IMR-90 (cell line): ENCODE measurements around the gene PRUNE2. TPM values are rescaled to one million over a fixed set of nuclear protein-coding genes. Genes with fewer than 3 reads are reported as not detected.

Source experiments
- ATAC-seq: fragments of 200-7000 bp; cut with Tn5 transposase; 2 replicates; pipeline ENCODE4 v1.9.1; 2020; ENCODE audit warnings: low read depth, mild to moderate bottlenecking, moderate library complexity
- BruUV-seq: library from RNA; stranded (reverse); fragments of 400-500 nt; replicated peaks from 2 replicates; lab custom pipeline; 2021; lab: Mats Ljungman, UMichigan
- CTCF ChIA-PET: fragments of 300-600 bp; formaldehyde crosslinking; extraction: SDS; loops from one replicate; lab custom pipeline; 2021; ENCODE audit warnings: antibody characterized with exemption; lab: Yijun Ruan, JAX
- POLR2A ChIA-PET: fragments of 300-600 bp; sonication (Branson Sonifier 250); formaldehyde crosslinking; loops from one replicate; lab custom pipeline; 2022; ENCODE audit warnings: antibody characterized with exemption; ENCODE audit not compliant: unreplicated experiment; lab: Charles Lee
- DNase-seq: peaks from one replicate; pipeline ENCODE4 v3.0.0; 2013
- H2AFZ ChIP-seq: replicated peaks from 2 replicates; pipeline ENCODE3; 2013; ENCODE audit warnings: low read length, mild to moderate bottlenecking; ENCODE audit not compliant: poor library complexity
- H2AK5ac ChIP-seq: 2 replicates; pipeline ENCODE4 v1.6.1; 2013; ENCODE audit warnings: low read depth, low read length, inconsistent platforms
- H2AK9ac ChIP-seq: replicated peaks from 2 replicates; pipeline ENCODE3; 2013; ENCODE audit warnings: mild to moderate bottlenecking, low read depth, low read length, moderate library complexity; ENCODE audit not compliant: poor library complexity
- H2BK120ac ChIP-seq: 2 replicates; pipeline ENCODE4 v1.6.1; 2013; ENCODE audit warnings: low read depth, low read length, inconsistent platforms
- H2BK15ac ChIP-seq: 3 replicates; pipeline ENCODE4 v1.6.1; 2013; ENCODE audit warnings: low read depth, low read length, inconsistent platforms
- H2BK20ac ChIP-seq: 2 replicates; pipeline ENCODE4 v1.6.1; 2013; ENCODE audit warnings: low read depth, mild to moderate bottlenecking, inconsistent platforms, low read length, moderate library complexity
- H2BK5ac ChIP-seq: 2 replicates; pipeline ENCODE4 v1.6.1; 2013; ENCODE audit warnings: mild to moderate bottlenecking, low read depth, low read length, inconsistent platforms; ENCODE audit not compliant: poor library complexity, severe bottlenecking
- H3K14ac ChIP-seq: replicated peaks from 2 replicates; pipeline ENCODE4 v1.6.1; 2013; ENCODE audit warnings: low read depth, low read length, inconsistent platforms
- H3K18ac ChIP-seq: 2 replicates; pipeline ENCODE4 v1.6.1; 2013; ENCODE audit warnings: low read depth, low read length, control low read depth
- H3K23ac ChIP-seq: 2 replicates; pipeline ENCODE4 v1.6.1; 2013; ENCODE audit warnings: low read depth, low read length, inconsistent platforms
- H3K27ac ChIP-seq: 2 replicates; pipeline ENCODE4 v1.5.1; 2013; ENCODE audit warnings: mild to moderate bottlenecking, control low read depth, low read length; ENCODE audit not compliant: insufficient read depth
- H3K27me3 ChIP-seq: 2 replicates; pipeline ENCODE4 v1.6.1; 2013; ENCODE audit warnings: low read length; ENCODE audit not compliant: control insufficient read depth, insufficient read depth
- H3K36me3 ChIP-seq: 2 replicates; pipeline ENCODE4 v1.6.1; 2013; ENCODE audit warnings: low read length, mixed read lengths; ENCODE audit not compliant: control insufficient read depth, insufficient read depth
- H3K4ac ChIP-seq: 2 replicates; pipeline ENCODE4 v1.6.1; 2013; ENCODE audit warnings: low read depth, low read length, inconsistent platforms
- H3K4me1 ChIP-seq: 2 replicates; pipeline ENCODE4 v1.6.1; 2013; ENCODE audit warnings: low read length, mixed read lengths; ENCODE audit not compliant: control insufficient read depth, insufficient read depth
- H3K4me2 ChIP-seq: 2 replicates; pipeline ENCODE4 v1.6.1; 2013; ENCODE audit warnings: low read depth, mild to moderate bottlenecking, control low read depth, low read length, moderate library complexity
- H3K4me3 ChIP-seq: 2 replicates; pipeline ENCODE4 v1.5.1; 2013; ENCODE audit warnings: low read depth, mild to moderate bottlenecking, control low read depth, low read length, moderate library complexity; ENCODE audit not compliant: insufficient read depth
- H3K56ac ChIP-seq: 2 replicates; pipeline ENCODE4 v1.6.1; 2013; ENCODE audit warnings: low read length, inconsistent platforms; ENCODE audit not compliant: insufficient read depth; ENCODE audit errors: extremely low read depth
- H3K79me1 ChIP-seq, 2 experiments: 2 replicates each; pipeline ENCODE4 v1.6.1; 2013; ENCODE audit warnings: low read length in 2 of 2, inconsistent platforms in 1 of 2, low read depth in 1 of 2
- H3K9ac ChIP-seq: 2 replicates; pipeline ENCODE4 v1.6.1; 2013; ENCODE audit warnings: low read depth, low read length, control low read depth
- H3K9me1 ChIP-seq: 2 replicates; pipeline ENCODE4 v1.6.1; 2013; ENCODE audit warnings: low read length, inconsistent platforms; ENCODE audit not compliant: insufficient read depth
- H3K9me3 ChIP-seq: 2 replicates; pipeline ENCODE4 v1.6.1; 2013; ENCODE audit warnings: low read length; ENCODE audit not compliant: control insufficient read depth, insufficient read depth
- H4K20me1 ChIP-seq: 2 replicates; pipeline ENCODE4 v1.6.1; 2013; ENCODE audit warnings: low read length, inconsistent platforms; ENCODE audit not compliant: insufficient read depth
- H4K5ac ChIP-seq: 2 replicates; pipeline ENCODE4 v1.6.1; 2013; ENCODE audit warnings: mild to moderate bottlenecking, low read depth, low read length, control low read depth
- H4K8ac ChIP-seq, 2 experiments: 2 replicates each; pipeline ENCODE4 v1.6.1; 2013; ENCODE audit warnings: low read depth in 2 of 2, low read length in 2 of 2, control low read depth in 1 of 2, inconsistent platforms in 1 of 2
- H4K91ac ChIP-seq: 2 replicates; pipeline ENCODE4 v1.6.1; 2013; ENCODE audit warnings: low read depth, low read length, inconsistent platforms; ENCODE audit not compliant: insufficient read depth
- CEBPB ChIP-seq: IDR thresholded peaks from 2 replicates; pipeline ENCODE4 v1.6.1; 2012; ENCODE audit warnings: low read depth, low read length, improper control_type of control experiment
- FOS ChIP-seq: fragments of 150-350 bp; IDR thresholded peaks from 2 replicates; pipeline ENCODE4 v1.6.1; 2016; ENCODE audit warnings: low read depth, low read length
- RCOR1 ChIP-seq: IDR thresholded peaks from 2 replicates; pipeline ENCODE4 v1.6.1; 2012; ENCODE audit warnings: mild to moderate bottlenecking, low read length, improper control_type of control experiment; ENCODE audit not compliant: insufficient replicate concordance
- WGBS, 2 experiments: methylation state at CpG; one replicate each; pipeline versions ENCODE4 v1.1.5 to v1.1.7; 2013; ENCODE audit warnings: missing lambda C conversion rate in 2 of 2; ENCODE audit not compliant: insufficient read length in 1 of 2; ENCODE audit errors: extremely low coverage in 2 of 2; 5-methylcytosine and 5-hydroxymethylcytosine counted together
- dilution Hi-C: fragments of 300-500 bp; cut with HindIII; formaldehyde crosslinking; loops from one replicate; pipeline ENCODE4 v1.14.3; 2018; ENCODE audit warnings: low sequenced_read_pairs; ENCODE audit not compliant: unreplicated experiment
- in situ Hi-C: fragments of 300-500 bp; cut with MboI; formaldehyde crosslinking; loops from 3 replicates; pipeline ENCODE4 v1.14.3; 2019; ENCODE audit warnings: low sequenced_read_pairs, inconsistent platforms, mixed read lengths
- intact Hi-C: fragments of 100-400 bp; cut with micrococcal nuclease; formaldehyde crosslinking; loops from 2 replicates; pipeline ENCODE4 v1.10.0; 2022
- polyA plus RNA-seq, 3 experiments: library from polyadenylated mRNA; depleted of rRNA; stranded (reverse); fragments of >200 nt; gene quantifications; 2 replicates each; pipeline ENCODE4 v1.2.3, GENCODE V29; 2012; ENCODE audit warnings: low replicate concordance in 1 of 3
- total RNA-seq: library from RNA; depleted of rRNA; stranded (reverse); fragments of >200 nt; gene quantifications from 2 replicates; pipeline ENCODE4 v1.2.3, GENCODE V29; 2012
- TF ChIP-seq, protein P1 (sequence below): fragments of 150-350 bp; IDR thresholded peaks from 2 replicates; pipeline ENCODE4 v1.6.1; 2017; ENCODE audit warnings: mild to moderate bottlenecking, antibody characterized with exemption, low read length, low read depth

PRUNE2 gene
- total and polyA plus RNA-seq, 2 of the 4 experiments (the other 2 are of a cell fraction): 0.70 to 1.6 TPM

GRCh38 chr9:76817489-76817888 lies 88.4 kb downstream of the PRUNE2 start:
- peak overlapping the region; percentile 20; the same call in 1 of the 2 replicates for H3K27ac ChIP-seq
- no peaks in the 10 kb centered on the region for H3K36me3 ChIP-seq
- TF ChIP-seq RCOR1 (no peak), CEBPB (peak; percentile 51; the same call in 1 of the 2 replicates), FOS (peak; percentile 68; the same call in 1 of the 2 replicates)
- TF ChIP-seq, protein P1, sequence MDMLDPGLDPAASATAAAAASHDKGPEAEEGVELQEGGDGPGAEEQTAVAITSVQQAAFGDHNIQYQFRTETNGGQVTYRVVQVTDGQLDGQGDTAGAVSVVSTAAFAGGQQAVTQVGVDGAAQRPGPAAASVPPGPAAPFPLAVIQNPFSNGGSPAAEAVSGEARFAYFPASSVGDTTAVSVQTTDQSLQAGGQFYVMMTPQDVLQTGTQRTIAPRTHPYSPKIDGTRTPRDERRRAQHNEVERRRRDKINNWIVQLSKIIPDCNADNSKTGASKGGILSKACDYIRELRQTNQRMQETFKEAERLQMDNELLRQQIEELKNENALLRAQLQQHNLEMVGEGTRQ: peak; percentile 94
- H3K9ac ChIP-seq: no peak overlapping the region
- H3K27me3 ChIP-seq: no peaks in the 10 kb centered on the region
- no peak overlapping the region for H4K91ac ChIP-seq
- peak overlapping the region; percentile 23 for H2BK120ac ChIP-seq
- H4K5ac ChIP-seq: no peak overlapping the region
- H3K4me3 ChIP-seq: no peak overlapping the region
- peak overlapping the region; percentile 85 for H2BK5ac ChIP-seq
- peaks cover 8% of the 10 kb centered on the region for H3K4me1 ChIP-seq
- BruUV-seq: no TSS peak
- H3K4ac ChIP-seq: 0 out of 2 replicates have a peak overlapping the region, but pooled peaks have one; percentile 12
- no peaks in the 10 kb centered on the region for H3K9me3 ChIP-seq
- no peak overlapping the region for H3K14ac ChIP-seq
- in situ Hi-C loops: loop anchor here (5.0 to 25.0 kb wide), 2 partner anchors 90 to 345 kb away; partner anchors contain the start of gene PRUNE2
- no CpG with 5 or more reads among the region's 1 CpG for WGBS, 2 experiments
- POLR2A ChIA-PET: no interaction called here
- peak; percentile 88 for DNase-seq
- H2AFZ ChIP-seq: no peak overlapping the region
- H2AK5ac ChIP-seq: no peak overlapping the region
- dilution Hi-C loops: loop anchor here (25.0 kb wide), 1 partner anchor 170 kb away; no protein-coding TSS in a partner anchor
- no peak overlapping the region for H3K4me2 ChIP-seq
- no peak overlapping the region for H3K23ac ChIP-seq
- H3K18ac ChIP-seq: no peak overlapping the region
- no peak overlapping the region for H2AK9ac ChIP-seq
- intact Hi-C loops: no loop called here
- ATAC-seq: peak; percentile 30
- no peak overlapping the region for H3K56ac ChIP-seq
- H3K9me1 ChIP-seq: no peaks in the 10 kb centered on the region
- no peaks in the 10 kb centered on the region for H3K79me1 ChIP-seq
- no peak overlapping the region for H2BK20ac ChIP-seq
- CTCF ChIA-PET: interaction anchor here (1.9 kb wide), 1 partner anchor 170 kb away, joined by 6 read pairs; no protein-coding TSS in a partner anchor
- no peaks in the 10 kb centered on the region for H4K20me1 ChIP-seq
- peak overlapping the region; percentile 12; the same call in 1 of the 3 replicates for H2BK15ac ChIP-seq
- H4K8ac ChIP-seq: 0 out of 4 replicates have a peak overlapping the region, but pooled peaks of 1 of the 2 experiments have one; percentile 1
